HL-60 (cell line): ENCODE data around the gene AXIN1.

Experiments
- DNase-seq, 2 experiments: peaks; one replicate each; pipeline ENCODE4 v3.0.0-alpha.2; 2010 to 2020; ENCODE audit warnings: low read depth in 1 of 2, low spot score in 1 of 2
- H3K27ac ChIP-seq: fragments of 250-450 bp; sonication (Bioruptor Pico); replicated peaks from 2 replicates; pipeline ENCODE4 v1.5.1; 2020; ENCODE audit warnings: mild to moderate bottlenecking, moderate library complexity
- H3K27me3 ChIP-seq: fragments of 250-450 bp; sonication (Bioruptor Pico); 2 replicates; pipeline ENCODE4 v1.5.1; 2021; ENCODE audit warnings: mild to moderate bottlenecking, moderate library complexity; ENCODE audit not compliant: insufficient read depth, poor library complexity, severe bottlenecking
- H3K4me3 ChIP-seq: replicated peaks from 2 replicates; pipeline ENCODE4 v1.5.1; 2011; ENCODE audit warnings: mild to moderate bottlenecking, control low read depth, low read length; ENCODE audit not compliant: insufficient read depth
- CTCF ChIP-seq: IDR thresholded peaks from one replicate; pipeline ENCODE4 v1.5.1; 2011; ENCODE audit warnings: low read length, control low read depth, inconsistent platforms; ENCODE audit not compliant: insufficient read depth
- GABPA ChIP-seq: IDR thresholded peaks from 2 replicates; pipeline ENCODE4 v1.6.1; 2012; ENCODE audit warnings: low read depth
- POLR2AphosphoS5 ChIP-seq: IDR thresholded peaks from 2 replicates; pipeline ENCODE4 v1.6.1; 2012; ENCODE audit warnings: low read depth
- REST ChIP-seq: IDR thresholded peaks from 2 replicates; pipeline ENCODE4 v1.6.1; 2012; ENCODE audit warnings: low read depth; ENCODE audit not compliant: insufficient replicate concordance
- SPI1 ChIP-seq: IDR thresholded peaks from 2 replicates; pipeline ENCODE4 v1.6.1; 2012; ENCODE audit warnings: low read depth, mild to moderate bottlenecking, borderline replicate concordance

Gene AXIN1

DNA sequence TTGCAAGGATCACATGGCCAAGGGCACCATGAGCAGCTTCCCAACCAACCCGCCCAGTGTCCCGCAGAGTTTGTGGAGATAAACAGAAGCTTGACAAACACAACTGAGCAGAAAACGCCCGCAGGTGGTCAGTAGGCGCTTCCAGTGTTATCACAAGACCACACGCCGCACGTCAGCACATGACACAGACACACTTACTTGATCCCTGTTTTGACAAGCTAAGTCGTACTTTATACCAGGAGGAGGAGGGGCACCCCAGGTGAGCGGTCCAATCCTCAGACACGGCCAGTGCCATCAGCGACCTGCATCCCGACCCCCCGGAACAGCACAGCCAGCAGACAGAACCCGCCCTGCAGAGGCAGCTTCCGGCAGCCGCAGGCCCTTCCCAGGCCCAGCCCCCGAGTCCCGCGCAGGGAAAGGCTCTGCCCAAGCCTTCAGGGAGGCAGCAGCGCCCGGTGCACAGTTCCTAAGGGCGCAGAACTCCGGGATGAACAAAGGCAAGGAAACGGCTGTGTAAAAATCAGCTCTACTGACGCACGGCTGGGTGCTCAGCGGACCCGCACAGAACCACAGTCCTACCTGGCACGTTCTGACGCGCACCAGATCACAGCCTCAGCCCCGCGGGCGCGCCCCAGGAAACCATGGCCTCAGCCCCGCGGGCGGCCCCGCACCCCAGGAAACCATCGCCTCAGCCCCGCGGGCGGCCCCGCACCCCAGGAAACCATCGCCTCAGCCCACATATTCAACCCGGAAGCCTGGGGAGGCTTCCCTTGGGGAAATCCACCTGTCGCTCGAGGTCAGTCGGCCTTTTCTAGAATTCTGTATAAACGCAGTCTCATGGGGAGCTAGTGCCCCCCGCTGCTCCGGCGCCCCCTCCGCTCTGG is 27.8 kb downstream of the AXIN1 start:
- DNase-seq: peak in 1 of 2 experiments; percentile 58
- Histone ChIP-seq H3K27me3 (no peaks in the 10 kb centered on the region), H3K4me3 (no peak overlapping the region), H3K27ac (peak overlapping the region; percentile 64)
- TF ChIP-seq CTCF: no peak
- peak; percentile 64; the same call in 1 of the 2 replicates for TF ChIP-seq POLR2AphosphoS5
- TF ChIP-seq SPI1: no peak
- no peak for TF ChIP-seq GABPA

- no peak for DNase-seq
- no peaks in the 10 kb centered on the region for H3K27me3 ChIP-seq
- no peak overlapping the region for H3K4me3 ChIP-seq
- TF ChIP-seq SPI1 (no peak), REST (no peak), CTCF (no peak)
- no peak overlapping the region; the same call in 1 of the 2 replicates for H3K27ac ChIP-seq
These were observed 28.4 kb downstream of the AXIN1 start for GRCh38 chr16:324201-324450.

GRCh38 chr16:322476-323143 is 29.9 kb downstream of the AXIN1 start:
- DNase-seq: no peak
- TF ChIP-seq CTCF (no peak), GABPA (no peak), REST (no peak), SPI1 (no peak)
- Histone ChIP-seq H3K27ac (no peak overlapping the region), H3K27me3 (no peaks in the 10 kb centered on the region), H3K4me3 (no peak overlapping the region)
